ENCODE measurements around the gene SMIM32. TPM values are rescaled to one million over a fixed set of nuclear protein-coding genes. Genes with fewer than 3 reads are reported as not detected.

SMIM32 gene
- not detected for total RNA-seq
- polyA plus RNA-seq, result not detected

DNA sequence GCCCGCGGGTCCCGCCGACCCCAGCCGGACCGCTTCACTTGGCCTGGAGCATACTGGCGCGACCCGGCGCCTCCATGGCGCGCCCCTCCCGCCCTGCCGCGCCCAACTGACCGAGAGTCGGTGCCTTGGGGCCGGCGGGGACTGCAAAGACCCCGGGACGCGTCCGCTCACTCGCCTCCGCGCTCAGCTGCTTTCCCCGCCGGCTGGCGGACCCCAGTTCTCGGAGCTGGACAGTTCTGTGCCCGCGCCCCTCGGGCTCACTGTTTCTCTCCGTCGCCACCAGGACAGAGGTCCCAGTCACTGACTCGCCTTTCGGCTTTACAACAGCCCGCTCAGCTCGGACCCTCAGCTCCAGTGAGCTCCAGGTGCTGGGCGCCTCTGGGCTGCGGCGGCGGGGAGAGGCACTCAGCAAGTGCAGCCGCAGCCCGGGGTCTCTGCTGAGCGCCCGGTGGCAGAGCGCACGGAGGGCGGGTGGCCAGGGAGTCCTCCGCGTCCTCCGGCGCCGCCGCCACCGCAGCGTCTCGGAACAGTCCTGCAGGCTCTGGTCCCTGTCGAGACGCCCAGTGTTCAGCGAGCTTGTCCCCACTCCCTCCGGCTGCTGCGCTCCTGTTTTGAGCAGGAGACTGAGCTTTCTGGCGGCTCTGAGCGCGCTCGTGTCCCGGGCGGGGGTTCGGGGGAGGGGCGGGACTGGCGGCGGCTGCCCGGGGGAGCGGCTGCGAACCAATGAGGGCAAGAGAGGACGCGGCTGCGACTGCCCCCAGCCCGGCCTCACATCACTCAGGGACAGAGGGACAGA lies at the start of gene SMIM32:
Gene SMIM32, minus strand, starts transcription at position 637 of the 796 bp plus-strand sequence. CDS start 638 bp downstream, outside the sequence.
- CTCF ChIA-PET, result interaction anchor here (1.0 kb wide), 1 partner anchor 19 kb away, joined by 4 read pairs; no protein-coding TSS in a partner anchor
- no peaks in the 10 kb centered on the region for H3K9me3 Mint-ChIP-seq
- no peaks in the 10 kb centered on the region for H3K4me1 ChIP-seq (ENCODE audit: insufficient read depth, low read length)
- H3K4me3 Mint-ChIP-seq, result peak within 1 kb of the TSS in 4 of 7 donors; percentile 15 to 54 (median 31)
- no peak within 1 kb of the TSS for H3K27ac ChIP-seq (ENCODE audit: low read depth, low read length)
- H3K4me3 ChIP-seq (ENCODE audit: low read length), result no peak within 1 kb of the TSS
- peaks cover 8 to 12% (median 8%) of the 10 kb centered on the region in 3 donors for H3K36me3 Mint-ChIP-seq
- POLR2A ChIA-PET, result no interaction called here
- peaks cover 5 to 24% (median 6%) of the 10 kb centered on the region in 3 donors for H3K4me1 Mint-ChIP-seq
- no peaks in the 10 kb centered on the region for H3K9me3 ChIP-seq (ENCODE audit: low read length)
- DNase-seq, result no peak
- H3K27me3 Mint-ChIP-seq, result peaks cover 25 to 66% of the 10 kb centered on the region in 2 donors
- no peaks in the 10 kb centered on the region for H3K36me3 ChIP-seq (ENCODE audit: insufficient read depth, low read length)
- H3K27ac Mint-ChIP-seq, result no peak within 1 kb of the TSS
- H3K27me3 ChIP-seq (ENCODE audit: insufficient read depth, low read length, poor library complexity, severe bottlenecking), result no peaks in the 10 kb centered on the region

DNA sequence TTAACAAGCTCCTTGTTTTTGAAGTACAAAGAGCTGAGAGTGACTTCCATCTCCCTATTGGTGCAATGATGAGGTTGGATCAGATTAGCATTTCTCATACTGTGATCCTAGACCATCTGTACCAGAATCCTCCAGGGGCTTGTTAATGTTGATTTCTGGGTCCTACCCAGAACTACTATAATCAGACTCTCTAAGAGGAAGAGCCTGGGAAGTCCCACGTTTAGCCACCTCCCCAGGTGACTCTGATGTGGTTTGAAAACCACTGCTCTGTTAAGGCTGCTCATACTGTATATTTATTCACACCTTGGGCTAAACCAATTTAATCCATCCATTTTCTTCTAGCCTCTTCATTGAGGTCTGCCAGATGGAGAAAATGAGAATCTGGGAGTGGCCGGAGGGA lies 49.6 kb upstream of the SMIM32 start:
- ChIA-PET POLR2A (no interaction called here), CTCF (no interaction called here)

DNA sequence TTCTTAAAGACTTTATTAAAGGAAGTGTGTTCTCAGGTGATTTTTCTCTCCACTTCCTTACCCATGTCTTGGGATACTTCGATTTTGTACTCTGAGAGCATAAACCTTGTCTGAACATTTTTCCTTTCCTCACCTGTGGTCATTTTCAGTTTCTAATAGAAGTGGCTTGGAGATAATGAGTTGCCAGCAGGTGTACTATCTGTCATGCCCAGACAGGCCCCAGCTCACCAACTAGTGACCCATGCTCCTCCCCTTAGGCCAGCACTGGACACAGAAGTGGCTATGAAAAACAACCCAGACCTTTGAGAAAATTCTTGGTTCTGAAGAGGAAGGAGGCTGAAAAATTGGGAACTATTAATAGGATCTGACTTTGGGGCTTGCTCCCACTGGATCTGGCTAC lies 49.2 kb upstream of the SMIM32 start:
- no peaks in the 10 kb centered on the region for H3K9me3 ChIP-seq (ENCODE audit: low read length)
- Mint-ChIP-seq H3K27ac (no peak overlapping the region), H3K36me3 (no peaks in the 10 kb centered on the region), H3K4me1 (peaks cover 6 to 10% (median 9%) of the 10 kb centered on the region in 3 donors), H3K27me3 (peaks cover 4 to 11% of the 10 kb centered on the region in 2 donors), H3K4me3 (no peak overlapping the region), H3K9me3 (peaks cover 0 to 1% (median 0%) of the 10 kb centered on the region in 5 donors)
- no peak overlapping the region for H3K4me3 ChIP-seq (ENCODE audit: low read length)
- no peaks in the 10 kb centered on the region for H3K27me3 ChIP-seq (ENCODE audit: insufficient read depth, low read length, poor library complexity, severe bottlenecking)
- H3K27ac ChIP-seq (ENCODE audit: low read depth, low read length), result no peak overlapping the region
- ChIA-PET CTCF (no interaction called here), POLR2A (no interaction called here)
- no peaks in the 10 kb centered on the region for H3K4me1 ChIP-seq (ENCODE audit: insufficient read depth, low read length)
- no peaks in the 10 kb centered on the region for H3K36me3 ChIP-seq (ENCODE audit: insufficient read depth, low read length)
- no peak for DNase-seq

More for the DNA sequence above, 49.6 kb upstream of the SMIM32 start:
- Histone ChIP-seq H3K4me3 (ENCODE audit: low read length) (no peak overlapping the region), H3K9me3 (ENCODE audit: low read length) (no peaks in the 10 kb centered on the region), H3K4me1 (ENCODE audit: insufficient read depth, low read length) (no peaks in the 10 kb centered on the region), H3K27ac (ENCODE audit: low read depth, low read length) (no peak overlapping the region), H3K36me3 (ENCODE audit: insufficient read depth, low read length) (no peaks in the 10 kb centered on the region), H3K27me3 (ENCODE audit: insufficient read depth, low read length, poor library complexity, severe bottlenecking) (no peaks in the 10 kb centered on the region)
- no peaks in the 10 kb centered on the region for H3K36me3 Mint-ChIP-seq
- peaks cover 6 to 10% (median 9%) of the 10 kb centered on the region in 3 donors for H3K4me1 Mint-ChIP-seq
- peaks cover 6 to 11% of the 10 kb centered on the region in 2 donors for H3K27me3 Mint-ChIP-seq
- H3K9me3 Mint-ChIP-seq, result peaks cover 0 to 1% (median 0%) of the 10 kb centered on the region in 5 donors
- no peak overlapping the region for H3K4me3 Mint-ChIP-seq
- DNase-seq, result no peak
- H3K27ac Mint-ChIP-seq, result no peak overlapping the region

DNA sequence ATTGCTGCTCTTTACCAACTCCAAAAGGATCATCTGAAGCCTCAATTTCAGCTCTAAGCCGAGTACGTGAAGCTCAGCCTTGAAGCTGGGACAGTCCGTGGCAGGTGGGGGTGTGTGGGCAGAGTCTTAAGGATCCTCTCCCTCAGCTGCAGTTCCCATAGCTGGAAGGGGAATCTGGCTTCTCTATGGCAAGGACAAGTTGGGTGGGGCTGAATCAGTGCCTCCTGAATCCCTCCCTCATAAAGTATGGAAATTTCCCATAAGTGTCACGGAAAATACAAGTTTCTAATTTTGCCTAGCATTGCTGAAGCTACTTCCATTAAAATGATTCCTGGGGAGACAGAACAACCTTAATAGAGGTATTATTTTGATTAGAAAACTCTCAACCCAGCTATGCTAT lies 47.9 kb upstream of the SMIM32 start:
- no peaks in the 10 kb centered on the region for H3K36me3 Mint-ChIP-seq
- ChIA-PET CTCF (interaction anchor here (1.2 kb wide), 1 partner anchor 9 kb away, joined by 3 read pairs; no protein-coding TSS in a partner anchor), POLR2A (no interaction called here)
- no peak overlapping the region for H3K4me3 Mint-ChIP-seq
- H3K27ac Mint-ChIP-seq, result no peak overlapping the region
- H3K4me1 ChIP-seq (ENCODE audit: insufficient read depth, low read length), result no peaks in the 10 kb centered on the region
- peaks cover 4 to 11% of the 10 kb centered on the region in 2 donors for H3K27me3 Mint-ChIP-seq
- no peaks in the 10 kb centered on the region for H3K9me3 ChIP-seq (ENCODE audit: low read length)
- peaks cover 6 to 10% (median 9%) of the 10 kb centered on the region in 3 donors for H3K4me1 Mint-ChIP-seq
- peaks cover 0 to 1% (median 0%) of the 10 kb centered on the region in 5 donors for H3K9me3 Mint-ChIP-seq
- no peak for DNase-seq
- no peak overlapping the region for H3K4me3 ChIP-seq (ENCODE audit: low read length)
- H3K27me3 ChIP-seq (ENCODE audit: insufficient read depth, low read length, poor library complexity, severe bottlenecking), result no peaks in the 10 kb centered on the region
- no peak overlapping the region for H3K27ac ChIP-seq (ENCODE audit: low read depth, low read length)
- H3K36me3 ChIP-seq (ENCODE audit: insufficient read depth, low read length), result no peaks in the 10 kb centered on the region

DNA sequence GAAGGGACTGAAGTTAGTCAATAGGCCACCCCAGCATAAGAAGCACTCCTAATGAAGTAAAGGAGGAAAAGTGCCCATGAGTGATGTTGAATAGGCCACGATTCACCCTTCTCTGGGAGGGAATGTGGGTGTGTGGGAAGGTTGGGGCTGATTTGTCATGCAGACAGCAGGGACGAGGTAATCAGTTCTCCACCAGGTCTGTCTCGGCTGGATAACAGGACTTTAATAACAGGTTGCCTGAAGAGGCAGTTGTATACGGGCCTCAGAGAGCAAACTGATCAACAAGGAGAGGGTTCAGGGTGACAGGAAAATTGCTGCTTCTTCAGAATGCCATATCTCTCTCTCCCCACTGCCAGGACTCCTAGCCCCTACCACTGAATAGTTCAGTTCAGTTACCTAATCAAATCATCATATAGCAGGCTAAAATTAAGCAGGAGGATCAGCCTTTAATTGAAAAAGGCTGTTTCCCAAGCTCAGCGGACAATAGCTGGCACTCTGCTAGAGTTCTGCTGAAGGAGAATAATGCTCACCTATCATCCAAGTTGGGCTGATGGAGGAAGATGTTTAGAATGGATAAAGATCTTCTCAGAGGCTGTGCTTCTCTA lies 43.6 kb upstream of the SMIM32 start:
- H3K36me3 Mint-ChIP-seq, result no peaks in the 10 kb centered on the region
- H3K9me3 ChIP-seq (ENCODE audit: low read length), result no peaks in the 10 kb centered on the region
- H3K4me1 ChIP-seq (ENCODE audit: insufficient read depth, low read length), result no peaks in the 10 kb centered on the region
- peaks cover 0 to 2% (median 0%) of the 10 kb centered on the region in 5 donors for H3K9me3 Mint-ChIP-seq
- ChIA-PET CTCF (interaction anchor here (0.6 kb wide), 1 partner anchor 336 kb away, joined by 3 read pairs; no protein-coding TSS in a partner anchor), POLR2A (no interaction called here)
- no peaks in the 10 kb centered on the region for H3K4me1 Mint-ChIP-seq
- H3K36me3 ChIP-seq (ENCODE audit: insufficient read depth, low read length), result no peaks in the 10 kb centered on the region
- no peak for DNase-seq
- H3K27me3 Mint-ChIP-seq, result peaks cover 4 to 15% of the 10 kb centered on the region in 2 donors
- no peak overlapping the region for H3K27ac Mint-ChIP-seq
- no peak overlapping the region for H3K4me3 Mint-ChIP-seq
- H3K27ac ChIP-seq (ENCODE audit: low read depth, low read length), result no peak overlapping the region
- H3K4me3 ChIP-seq (ENCODE audit: low read length), result no peak overlapping the region
- no peaks in the 10 kb centered on the region for H3K27me3 ChIP-seq (ENCODE audit: insufficient read depth, low read length, poor library complexity, severe bottlenecking)

DNA sequence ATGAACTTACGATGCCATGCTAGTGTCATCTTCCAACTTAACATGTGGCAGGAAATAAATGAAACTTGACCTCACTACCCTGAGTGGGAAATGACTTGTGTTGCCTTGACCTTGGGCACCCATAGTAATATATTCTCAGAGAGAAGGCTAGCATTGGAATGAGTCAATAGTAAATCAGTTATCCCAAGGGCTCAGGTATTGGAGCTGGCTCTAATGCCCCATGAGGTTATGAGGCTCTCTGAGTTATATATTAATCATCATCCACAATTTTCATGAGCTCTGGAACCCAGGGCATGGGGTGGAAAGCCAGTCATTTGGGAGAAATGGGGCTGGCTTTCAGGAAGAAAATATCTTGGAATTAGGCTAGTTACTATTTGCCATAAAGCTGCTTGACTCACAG lies 42.4 kb upstream of the SMIM32 start:
- Histone ChIP-seq H3K36me3 (ENCODE audit: insufficient read depth, low read length) (no peaks in the 10 kb centered on the region), H3K4me3 (ENCODE audit: low read length) (no peak overlapping the region), H3K9me3 (ENCODE audit: low read length) (no peaks in the 10 kb centered on the region), H3K27me3 (ENCODE audit: insufficient read depth, low read length, poor library complexity, severe bottlenecking) (no peaks in the 10 kb centered on the region), H3K27ac (ENCODE audit: low read depth, low read length) (no peak overlapping the region), H3K4me1 (ENCODE audit: insufficient read depth, low read length) (no peaks in the 10 kb centered on the region)
- CTCF ChIA-PET, result interaction anchor here (0.9 kb wide), 1 partner anchor 14 kb away, joined by 4 read pairs; no protein-coding TSS in a partner anchor
- Mint-ChIP-seq H3K36me3 (no peaks in the 10 kb centered on the region), H3K9me3 (peaks cover 0 to 2% (median 0%) of the 10 kb centered on the region in 5 donors), H3K27ac (no peak overlapping the region), H3K4me1 (no peaks in the 10 kb centered on the region), H3K4me3 (no peak overlapping the region), H3K27me3 (peaks cover 7 to 15% of the 10 kb centered on the region in 2 donors)
- POLR2A ChIA-PET, result no interaction called here
- no peak for DNase-seq

DNA sequence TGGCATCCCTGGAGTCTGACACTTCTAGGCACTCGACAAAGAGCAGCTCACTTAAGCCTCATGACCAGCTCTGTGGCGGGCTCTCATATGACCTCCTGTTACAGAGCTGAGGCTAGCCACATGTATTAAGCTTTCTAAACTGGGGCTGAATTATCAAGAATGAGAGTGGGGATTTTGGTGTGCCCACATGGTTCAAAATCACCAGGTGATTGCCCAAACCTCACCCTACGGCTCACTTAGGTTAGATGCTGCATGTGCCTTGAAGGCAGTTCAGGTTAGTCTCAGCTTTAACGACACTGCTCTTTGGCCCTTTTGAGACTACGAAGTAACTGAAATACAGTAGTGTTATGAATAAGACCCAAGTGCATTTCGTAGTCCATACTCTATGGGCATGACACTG lies 39.4 kb upstream of the SMIM32 start:
- Histone ChIP-seq H3K27ac (ENCODE audit: low read depth, low read length) (no peak overlapping the region), H3K36me3 (ENCODE audit: insufficient read depth, low read length) (no peaks in the 10 kb centered on the region), H3K4me3 (ENCODE audit: low read length) (no peak overlapping the region), H3K27me3 (ENCODE audit: insufficient read depth, low read length, poor library complexity, severe bottlenecking) (no peaks in the 10 kb centered on the region), H3K4me1 (ENCODE audit: insufficient read depth, low read length) (no peaks in the 10 kb centered on the region), H3K9me3 (ENCODE audit: low read length) (no peaks in the 10 kb centered on the region)
- Mint-ChIP-seq H3K4me3 (no peak overlapping the region), H3K27me3 (peaks cover 9 to 16% of the 10 kb centered on the region in 2 donors), H3K36me3 (no peaks in the 10 kb centered on the region), H3K4me1 (no peaks in the 10 kb centered on the region), H3K9me3 (peaks cover 0 to 2% (median 0%) of the 10 kb centered on the region in 5 donors), H3K27ac (no peak overlapping the region)
- no peak for DNase-seq
- CTCF ChIA-PET, result interaction anchor here (1.3 to 1.6 kb wide), 2 partner anchors 9 to 20 kb away, joined by 3 to 4 read pairs; no protein-coding TSS in a partner anchor
- POLR2A ChIA-PET, result no interaction called here

DNA sequence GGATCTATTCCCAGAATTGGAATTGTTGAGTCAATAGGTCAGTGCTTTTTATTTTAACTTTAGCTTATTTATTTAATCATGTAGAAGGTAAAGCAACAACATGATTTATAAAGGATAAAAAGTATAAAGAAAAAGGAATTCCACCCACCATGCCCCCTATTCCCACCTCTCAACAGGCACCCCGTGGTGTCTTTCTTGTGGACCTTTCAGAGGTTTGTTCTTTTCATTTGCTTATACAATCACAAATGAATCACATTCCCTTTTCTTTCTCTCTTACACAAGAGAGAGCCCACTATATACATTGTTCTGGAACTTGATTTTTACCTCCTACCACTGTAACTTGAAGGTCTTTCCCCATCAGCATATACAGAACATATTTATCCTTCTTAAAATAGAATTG lies 37.2 kb upstream of the SMIM32 start:
- Histone ChIP-seq H3K4me3 (ENCODE audit: low read length) (no peak overlapping the region), H3K27ac (ENCODE audit: low read depth, low read length) (no peak overlapping the region), H3K4me1 (ENCODE audit: insufficient read depth, low read length) (no peaks in the 10 kb centered on the region), H3K27me3 (ENCODE audit: insufficient read depth, low read length, poor library complexity, severe bottlenecking) (no peaks in the 10 kb centered on the region), H3K36me3 (ENCODE audit: insufficient read depth, low read length) (no peaks in the 10 kb centered on the region), H3K9me3 (ENCODE audit: low read length) (no peaks in the 10 kb centered on the region)
- no peak for DNase-seq
- POLR2A ChIA-PET, result no interaction called here
- Mint-ChIP-seq H3K9me3 (peaks cover 0 to 2% (median 0%) of the 10 kb centered on the region in 5 donors), H3K36me3 (no peaks in the 10 kb centered on the region), H3K27me3 (peaks cover 9 to 21% of the 10 kb centered on the region in 2 donors), H3K27ac (no peak overlapping the region), H3K4me1 (no peaks in the 10 kb centered on the region), H3K4me3 (no peak overlapping the region)
- CTCF ChIA-PET, result no interaction called here
